Activated CD8-positive, alpha-beta memory T cell treated with anti-CD3 and anti-CD28 coated beads for 48 hours (primary cell): ENCODE data around the gene GABRA5.

Experiments
- DNase-seq, 3 experiments: peaks; one replicate each; pipeline ENCODE4 v3.0.0-alpha.2; 2020; ENCODE audit warnings: low read depth in 2 of 3, low spot score in 2 of 3

The GABRA5 gene

GRCh38 chr15:26921433-26921832, 54.6 kb downstream of the GABRA5 start:
- no peak for DNase-seq

- DNase-seq: no peak
Observed at GRCh38 chr15:26926081-26926480, 59.2 kb downstream of the GABRA5 start.

- DNase-seq: no peak
Observed at GRCh38 chr15:26928051-26928450, 61.2 kb downstream of the GABRA5 start.

GRCh38 chr15:26929588-26929987, 62.7 kb downstream of the GABRA5 start:
- no peak for DNase-seq

- no peak for DNase-seq
Observed at GRCh38 chr15:26934848-26935247, 68.0 kb downstream of the GABRA5 start.

GRCh38 chr15:26935322-26935721, 68.5 kb downstream of the GABRA5 start:
- DNase-seq: no peak

GRCh38 chr15:26936502-26936901, 69.6 kb downstream of the GABRA5 start:
- DNase-seq: no peak

- DNase-seq: no peak
Observed at GRCh38 chr15:26937134-26937533, 70.3 kb downstream of the GABRA5 start.

- DNase-seq: no peak
Observed at GRCh38 chr15:26939398-26939797, 72.5 kb downstream of the GABRA5 start.

GRCh38 chr15:26941489-26941888, 74.6 kb downstream of the GABRA5 start:
- no peak for DNase-seq

- DNase-seq: no peak
Observed at GRCh38 chr15:26943866-26944265, 77.0 kb downstream of the GABRA5 start.

GRCh38 chr15:26945046-26945445, 78.2 kb downstream of the GABRA5 start:
- no peak for DNase-seq

GRCh38 chr15:26950001-26950400, 83.1 kb downstream of the GABRA5 start:
- no peak for DNase-seq

- DNase-seq: no peak
Observed at GRCh38 chr15:26954403-26954802, 87.5 kb downstream of the GABRA5 start.

- DNase-seq: no peak
Observed at GRCh38 chr15:26967719-26968269, 100.9 kb downstream of the GABRA5 start.

- no peak for DNase-seq
Observed at GRCh38 chr15:26968806-26969205, 101.9 kb downstream of the GABRA5 start.

GRCh38 chr15:26970712-26971210, 103.9 kb downstream of the GABRA5 start, which contains the start of gene GABRG3:
Gene GABRG3, plus strand, starts transcription at chr15:26971181.
- DNase-seq: no peak

GRCh38 chr15:26971271-26972018, 104.6 kb downstream of the GABRA5 start:
- no peak for DNase-seq

GRCh38 chr15:26972636-26973035, 105.8 kb downstream of the GABRA5 start:
- no peak for DNase-seq

- no peak for DNase-seq
Observed at GRCh38 chr15:26974120-26974780, 107.4 kb downstream of the GABRA5 start.

GRCh38 chr15:26981492-26981891, 114.6 kb downstream of the GABRA5 start:
- DNase-seq: no peak

- no peak for DNase-seq
Observed at GRCh38 chr15:26983822-26984221, 117.0 kb downstream of the GABRA5 start.
